ENCODE data around the gene POLG2.
A peak's percentile ranks its signal among the peaks of the same experiment; 100 is the strongest.

The POLG2 gene

DNA sequence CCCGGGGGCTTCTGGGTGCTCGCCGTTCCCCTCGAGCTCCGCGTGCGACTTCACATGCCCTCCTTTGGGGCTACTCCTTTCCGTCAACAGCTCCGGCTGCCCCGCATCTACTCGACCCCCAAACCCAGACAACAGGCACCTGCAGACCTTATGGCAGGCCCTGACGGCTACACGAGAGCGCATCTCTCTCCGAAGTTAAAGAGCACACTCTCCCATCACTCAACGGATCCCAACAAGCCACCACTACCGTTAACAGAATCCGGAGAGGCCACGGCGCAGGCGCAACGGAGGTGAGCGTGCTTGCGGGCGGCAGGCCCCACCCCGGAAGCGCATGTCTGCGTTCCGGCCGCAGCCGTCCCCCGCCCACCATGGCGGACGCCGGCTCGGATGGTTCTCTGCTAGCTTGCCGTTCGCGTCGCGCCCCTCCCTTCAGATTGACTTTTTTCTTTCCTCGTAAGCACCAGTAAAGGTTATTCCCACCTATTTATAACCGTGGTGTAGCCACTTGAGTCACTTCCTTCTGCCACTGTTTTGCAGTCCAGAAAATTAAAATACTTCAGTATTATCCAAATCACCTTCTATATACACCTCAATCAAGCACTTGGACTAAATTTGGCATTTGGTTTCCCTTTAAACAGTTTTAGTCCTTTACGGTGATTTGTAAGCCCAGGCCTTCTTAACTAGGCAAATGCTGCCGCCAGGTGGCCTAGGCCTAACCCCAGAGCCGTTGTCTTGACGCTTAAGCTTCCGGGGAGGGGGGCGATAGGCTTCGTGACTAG, at the start of gene POLG2:
TSS of gene POLG2 (minus strand) at position 269 of the 779 bp plus-strand sequence. CDS start at position 183, 86 bp downstream.
- no peak for TF ChIP-seq ZFX (IDR thresholded peaks at IDR 0.05; ENCODE audit: borderline replicate concordance)
- TF ChIP-seq, protein P1, sequence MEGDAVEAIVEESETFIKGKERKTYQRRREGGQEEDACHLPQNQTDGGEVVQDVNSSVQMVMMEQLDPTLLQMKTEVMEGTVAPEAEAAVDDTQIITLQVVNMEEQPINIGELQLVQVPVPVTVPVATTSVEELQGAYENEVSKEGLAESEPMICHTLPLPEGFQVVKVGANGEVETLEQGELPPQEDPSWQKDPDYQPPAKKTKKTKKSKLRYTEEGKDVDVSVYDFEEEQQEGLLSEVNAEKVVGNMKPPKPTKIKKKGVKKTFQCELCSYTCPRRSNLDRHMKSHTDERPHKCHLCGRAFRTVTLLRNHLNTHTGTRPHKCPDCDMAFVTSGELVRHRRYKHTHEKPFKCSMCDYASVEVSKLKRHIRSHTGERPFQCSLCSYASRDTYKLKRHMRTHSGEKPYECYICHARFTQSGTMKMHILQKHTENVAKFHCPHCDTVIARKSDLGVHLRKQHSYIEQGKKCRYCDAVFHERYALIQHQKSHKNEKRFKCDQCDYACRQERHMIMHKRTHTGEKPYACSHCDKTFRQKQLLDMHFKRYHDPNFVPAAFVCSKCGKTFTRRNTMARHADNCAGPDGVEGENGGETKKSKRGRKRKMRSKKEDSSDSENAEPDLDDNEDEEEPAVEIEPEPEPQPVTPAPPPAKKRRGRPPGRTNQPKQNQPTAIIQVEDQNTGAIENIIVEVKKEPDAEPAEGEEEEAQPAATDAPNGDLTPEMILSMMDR (IDR thresholded peaks at IDR 0.05), result peak; percentile 68
- H3K27ac ChIP-seq, result peak within 1 kb of the TSS; percentile 92

DNA sequence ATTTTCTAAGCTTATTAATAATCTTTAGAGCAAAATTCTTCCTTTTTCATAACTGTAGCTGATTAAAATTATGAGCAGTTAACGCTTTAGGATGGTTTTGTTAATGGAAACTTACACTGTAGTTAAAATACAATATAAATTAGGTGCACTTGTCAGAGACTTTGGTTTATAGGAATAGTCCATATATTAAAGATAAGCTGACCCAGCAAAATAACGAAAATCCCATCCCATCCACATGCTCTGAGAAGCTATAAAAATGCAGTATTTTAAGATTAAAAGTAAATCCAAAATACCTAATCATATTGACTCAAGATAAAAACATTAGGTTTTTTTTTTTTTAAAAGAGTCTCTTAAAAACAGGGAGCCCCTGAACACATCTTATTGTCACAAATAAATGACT, 47.9 kb upstream of the POLG2 start:
- no peak for TF ChIP-seq ZFX (IDR thresholded peaks at IDR 0.05; ENCODE audit: borderline replicate concordance)
- TF ChIP-seq, protein P1 (IDR thresholded peaks at IDR 0.05), result no peak
- no peak overlapping the region for H3K27ac ChIP-seq

DNA sequence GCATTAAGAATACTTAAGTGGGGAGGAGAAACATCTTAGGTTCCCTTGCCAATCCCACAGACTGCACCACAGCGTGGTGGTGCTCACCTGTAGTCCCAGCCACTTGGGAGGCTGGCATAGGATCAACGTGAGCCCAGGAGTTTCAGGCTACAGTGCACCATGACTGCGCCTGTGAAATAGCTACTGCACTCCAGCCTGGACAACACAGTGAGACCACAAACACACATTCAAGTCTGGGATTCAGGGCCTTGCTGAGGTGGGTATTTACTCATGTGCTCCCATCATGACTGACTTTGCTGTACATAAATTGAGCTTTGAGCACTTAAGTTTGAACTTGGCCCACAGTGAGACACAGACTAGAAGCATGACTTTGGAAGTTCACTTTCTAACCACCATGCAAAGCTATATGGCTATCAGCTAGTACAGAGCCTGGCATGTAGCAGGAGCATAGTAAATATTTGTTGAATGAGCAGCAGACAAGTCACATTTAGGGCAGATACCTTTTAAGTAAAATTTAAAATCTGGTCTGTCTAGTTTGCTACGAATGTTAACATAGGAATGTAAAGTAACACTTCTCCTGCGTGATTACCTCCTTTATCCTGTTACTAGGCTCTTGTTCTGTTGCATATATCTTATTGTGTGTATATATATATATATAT, 43.4 kb upstream of the POLG2 start:
- no peak overlapping the region for H3K27ac ChIP-seq
- no peak for TF ChIP-seq ZFX (IDR thresholded peaks at IDR 0.05; ENCODE audit: borderline replicate concordance)
- TF ChIP-seq, protein P1 (IDR thresholded peaks at IDR 0.05), result no peak

DNA sequence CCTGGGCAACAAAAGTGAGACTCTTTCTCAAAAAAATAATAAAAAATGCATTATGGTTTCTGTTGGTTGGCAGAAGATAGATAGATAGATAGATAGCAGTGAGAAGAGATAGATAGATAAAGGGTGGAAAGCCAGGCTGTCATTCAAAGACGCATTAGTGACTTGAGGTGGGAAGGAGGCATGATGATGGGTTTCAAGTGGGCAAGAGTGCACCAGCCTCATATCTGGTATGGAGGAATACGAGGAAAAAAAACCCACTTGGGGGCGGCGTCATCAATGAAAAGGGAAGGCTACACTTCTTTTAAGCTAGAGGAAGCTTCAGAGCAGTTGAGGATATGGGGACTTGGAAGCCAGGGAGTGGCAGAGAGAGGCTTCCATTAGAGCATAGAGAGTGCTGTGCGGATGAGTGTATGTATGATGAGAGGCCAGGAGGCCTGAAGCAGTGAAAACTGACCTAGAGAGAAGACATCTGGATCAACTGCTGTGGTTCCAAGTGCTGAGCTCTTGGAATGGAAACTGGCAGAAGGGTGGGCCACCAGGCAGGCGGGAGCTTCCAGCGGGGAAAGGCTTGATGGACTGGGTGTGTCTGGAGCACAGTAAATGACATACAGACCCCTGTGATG, 41.8 kb upstream of the POLG2 start:
- peak overlapping the region; percentile 22; the same call in 1 of the 2 replicates for H3K27ac ChIP-seq
- TF ChIP-seq, protein P1 (IDR thresholded peaks at IDR 0.05), result no peak
- no peak for TF ChIP-seq ZFX (IDR thresholded peaks at IDR 0.05; ENCODE audit: borderline replicate concordance)

DNA sequence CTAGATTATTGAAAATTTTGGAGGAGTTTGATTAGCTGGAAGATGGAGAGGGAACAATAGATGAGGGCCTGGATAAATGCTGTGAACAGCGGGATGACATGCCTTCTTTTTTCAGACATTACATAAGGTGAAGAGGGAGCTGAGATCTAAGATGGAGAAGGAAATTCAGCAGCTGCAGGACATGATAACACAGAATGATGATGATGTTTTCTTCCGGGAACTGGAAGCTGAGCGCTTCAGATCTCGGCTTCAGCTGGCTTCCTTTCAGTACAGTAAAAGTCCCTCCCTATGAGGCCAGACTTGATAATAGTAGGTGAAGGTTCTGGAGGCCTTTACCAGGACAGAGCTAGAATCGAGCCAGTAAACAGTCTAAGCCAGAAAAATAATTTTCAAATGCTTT, 40.6 kb upstream of the POLG2 start:
- TF ChIP-seq ZFX (IDR thresholded peaks at IDR 0.05; ENCODE audit: borderline replicate concordance), result no peak
- TF ChIP-seq, protein P1 (IDR thresholded peaks at IDR 0.05), result no peak
- H3K27ac ChIP-seq, result peak overlapping the region; percentile 9; the same call in 1 of the 2 replicates

DNA sequence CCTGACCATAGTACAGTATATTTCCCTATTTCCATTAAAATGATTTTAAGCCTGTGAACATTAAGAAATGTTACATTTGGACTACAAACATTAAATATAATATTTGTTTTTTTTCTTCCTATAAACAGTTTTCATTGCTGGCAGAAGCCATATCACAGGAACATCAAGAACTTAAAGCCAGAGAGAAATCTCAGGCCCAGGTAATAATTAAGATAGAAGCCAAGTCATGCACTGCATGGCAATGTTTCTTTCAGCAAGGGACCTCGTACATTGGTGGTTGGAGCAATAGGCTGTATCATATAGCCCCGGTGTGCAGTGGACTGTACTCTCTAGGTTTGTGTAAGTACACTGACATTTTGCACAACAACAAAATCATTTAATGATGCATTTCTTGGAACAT, 40.1 kb upstream of the POLG2 start:
- no peak for TF ChIP-seq ZFX (IDR thresholded peaks at IDR 0.05; ENCODE audit: borderline replicate concordance)
- TF ChIP-seq, protein P1 (IDR thresholded peaks at IDR 0.05), result no peak
- H3K27ac ChIP-seq, result peak overlapping the region; percentile 9; the same call in 1 of the 2 replicates
